GM12878 (cell line): ENCODE measurements around the gene LRRC23. TPM values are rescaled to one million over a fixed set of nuclear protein-coding genes. Genes with fewer than 3 reads are reported as not detected.

Experiments
- ATF7 ChIP-seq: fragments of 450-650 bp; IDR thresholded peaks from 2 replicates; pipeline ENCODE4 v1.6.1; 2016; ENCODE audit warnings: low read depth, mild to moderate bottlenecking
- BHLHE40 ChIP-seq, 2 experiments: fragments of 450-650 bp in 1 of 2; IDR thresholded peaks; 2 replicates each; pipeline ENCODE4 v1.6.1; 2011 to 2017; ENCODE audit warnings: low read depth in 2 of 2, borderline replicate concordance in 1 of 2, improper control_type of control experiment in 1 of 2, low read length in 1 of 2, mild to moderate bottlenecking in 1 of 2
- CBX5 ChIP-seq: sonication (generic); IDR thresholded peaks from 2 replicates; pipeline ENCODE4 v1.6.1; 2016; ENCODE audit warnings: low read depth, moderate library complexity, mild to moderate bottlenecking, inconsistent platforms
- CEBPB ChIP-seq, 2 experiments: fragments of 150-350 bp in 1 of 2; IDR thresholded peaks; 2 replicates each; pipeline ENCODE4 v1.6.1; 2012 to 2014; ENCODE audit warnings: low read depth in 2 of 2, low read length in 2 of 2, borderline replicate concordance in 1 of 2, inconsistent platforms in 1 of 2
- CHD1 ChIP-seq: IDR thresholded peaks from 2 replicates; pipeline ENCODE4 v1.6.1; 2012; ENCODE audit warnings: low read depth, low read length, improper control_type of control experiment
- IKZF2 ChIP-seq, 2 experiments: fragments of 450-650 bp; IDR thresholded peaks; 2 replicates each; pipeline ENCODE4 v1.6.1; 2017; ENCODE audit warnings: mild to moderate bottlenecking in 2 of 2, moderate library complexity in 2 of 2
- IRF3 ChIP-seq: fragments of 450-650 bp; IDR thresholded peaks from 2 replicates; pipeline ENCODE4 v1.6.1; 2014; ENCODE audit warnings: mild to moderate bottlenecking
- JUND ChIP-seq: IDR thresholded peaks from 2 replicates; pipeline ENCODE4 v1.6.1; 2012; ENCODE audit warnings: low read depth, mild to moderate bottlenecking, low read length, improper control_type of control experiment, moderate library complexity
- PAX5 ChIP-seq: IDR thresholded peaks from 2 replicates; pipeline ENCODE4 v1.6.1; 2011; ENCODE audit warnings: low read depth, low read length, borderline replicate concordance
- POLR2A ChIP-seq: IDR thresholded peaks from 2 replicates; pipeline ENCODE4 v1.6.1; 2011; ENCODE audit warnings: low read depth, mild to moderate bottlenecking, low read length
- POLR2AphosphoS2 ChIP-seq: IDR thresholded peaks from 2 replicates; pipeline ENCODE4 v1.6.1; 2011; ENCODE audit warnings: low read depth, mild to moderate bottlenecking, low read length, improper control_type of control experiment, moderate library complexity
- POLR2AphosphoS5 ChIP-seq: IDR thresholded peaks from 2 replicates; pipeline ENCODE4 v1.6.1; 2011; ENCODE audit warnings: mild to moderate bottlenecking, low read length, inconsistent platforms
- RAD21 ChIP-seq: IDR thresholded peaks from 2 replicates; pipeline ENCODE4 v1.6.1; 2011; ENCODE audit warnings: mild to moderate bottlenecking, low read depth, low read length, moderate library complexity; ENCODE audit not compliant: insufficient read depth
- SMC3 ChIP-seq: IDR thresholded peaks from 2 replicates; pipeline ENCODE4 v1.6.1; 2011; ENCODE audit warnings: low read length, improper control_type of control experiment, borderline replicate concordance
- SREBF1 ChIP-seq: IDR thresholded peaks from 2 replicates; pipeline ENCODE4 v1.6.1; 2012; ENCODE audit warnings: mild to moderate bottlenecking, low read length
- STAT1 ChIP-seq: fragments of 450-650 bp; conservative IDR thresholded peaks from 2 replicates; pipeline ENCODE4 v1.6.1; 2014; ENCODE audit warnings: antibody characterized with exemption, mild to moderate bottlenecking
- STAT3 ChIP-seq: IDR thresholded peaks from 2 replicates; pipeline ENCODE4 v1.6.1; 2011; ENCODE audit warnings: low read depth, low read length, improper control_type of control experiment
- SUPT20H ChIP-seq: IDR thresholded peaks from 2 replicates; pipeline ENCODE4 v1.6.1; 2011; ENCODE audit warnings: low read depth, mild to moderate bottlenecking, low read length, moderate library complexity, borderline replicate concordance; ENCODE audit not compliant: control insufficient read depth
- ZBTB11 ChIP-seq: fragments of 450-650 bp; formaldehyde crosslinking; IDR thresholded peaks from 2 replicates; pipeline ENCODE4 v1.5.0; 2022; ENCODE audit warnings: mild to moderate bottlenecking, missing genetic modification characterization
- ZBTB40 ChIP-seq: fragments of 450-650 bp; IDR thresholded peaks from 2 replicates; pipeline ENCODE4 v1.6.1; 2016; ENCODE audit warnings: mild to moderate bottlenecking, moderate library complexity, borderline replicate concordance
- ZNF384 ChIP-seq: IDR thresholded peaks from 2 replicates; pipeline ENCODE4 v1.6.1; 2012; ENCODE audit warnings: low read depth, mild to moderate bottlenecking, low read length, improper control_type of control experiment, borderline replicate concordance
- polyA plus RNA-seq, 11 experiments: library from polyadenylated mRNA; depleted of rRNA in 4 of 11; unstranded in 6 of 11; stranded (reverse) in 5 of 11; fragments of >200 nt; fragmentation: Nextera tagmentation in 4 of 11; fragmentation: Illumina TruSeq in 1 of 11; extraction: Ambion mirVana in 4 of 11; extraction: Trizol in 1 of 11; gene quantifications; 1 replicate in 1 of 11; 2 replicates in 10 of 11; pipeline versions ENCODE4 v1.2.1 to v1.2.3, GENCODE V29; 2011 to 2016; ENCODE audit warnings: inconsistent platforms in 2 of 11, missing spikeins in 2 of 11, low read depth in 1 of 11
- total RNA-seq, 4 experiments: library from RNA; depleted of rRNA in 3 of 4; stranded (reverse); fragments of >200 nt in 3 of 4; fragmentation: Illumina TruSeq in 1 of 4; extraction: Trizol in 1 of 4; gene quantifications; 2 replicates each; pipeline versions ENCODE4 v1.2.1 to v1.2.3, GENCODE V29; 2013 to 2021

Gene LRRC23
- total and polyA plus RNA-seq, 10 of the 15 experiments (the other 5 are each of a cell fraction or from before 2014, with no cell fraction given) = 1.4 to 6.9 (median 3.4) TPM

- TF ChIP-seq CHD1 = 0 out of 2 replicates have a peak, but pooled peaks have one; percentile 36
- TF ChIP-seq ZNF384 = no peak
- TF ChIP-seq POLR2A = no peak
- no peak for TF ChIP-seq ATF7
- TF ChIP-seq STAT3 = no peak
- peak; percentile 31 for TF ChIP-seq POLR2AphosphoS5
- no peak for TF ChIP-seq ZBTB40
- no peak for TF ChIP-seq IRF3
- no peak for TF ChIP-seq CEBPB (IDR thresholded peaks at IDR 0.05; ENCODE audit: borderline replicate concordance in 1 of 2, low read depth in 2 of 2, low read length in 2 of 2)
- TF ChIP-seq SMC3 = no peak
- TF ChIP-seq STAT1 = no peak
- no peak for TF ChIP-seq RAD21
- TF ChIP-seq IKZF2 (IDR thresholded peaks at IDR 0.05) = no peak
- peak; percentile 24; the same call in 1 of the 2 replicates for TF ChIP-seq ZBTB11 (CRISPR knock-in tag)
- peak in 1 of 2 experiments; percentile 44; a peak in 1 of 4 replicates for TF ChIP-seq BHLHE40 (IDR thresholded peaks at IDR 0.05; ENCODE audit: borderline replicate concordance in 1 of 2, low read depth in 2 of 2, low read length in 1 of 2)
- no peak for TF ChIP-seq CBX5
- TF ChIP-seq SREBF1 = no peak
- no peak for TF ChIP-seq JUND
- TF ChIP-seq POLR2AphosphoS2 = no peak
- no peak for TF ChIP-seq SUPT20H
- no peak for TF ChIP-seq PAX5
These were observed 48.3 kb downstream of the LRRC23 start (continued) for GRCh38 chr12:6952863-6953441.
